Left kidney (tissue), 2 donors: ENCODE results near the gene LMNB1. TPM values are rescaled to one million over a fixed set of nuclear protein-coding genes. Genes with fewer than 3 reads are reported as not detected.
"Not testable (repeated sequence)": the region's sequence is repeated elsewhere in the genome, so short reads cannot be mapped to it uniquely, and the experiment has no call there.

Experiments
- DNase-seq: peaks from one replicate; pipeline ENCODE4 v3.0.0-alpha.2; 2013
- polyA plus RNA-seq: library from polyadenylated mRNA; unstranded; fragments of 120-200 nt; gene quantifications from one replicate; pipeline ENCODE4 v1.2.1, GENCODE V29; 2013; ENCODE audit not compliant: insufficient read length

LMNB1 gene
- polyA plus RNA-seq, 1 donor = 165 TPM

DNA sequence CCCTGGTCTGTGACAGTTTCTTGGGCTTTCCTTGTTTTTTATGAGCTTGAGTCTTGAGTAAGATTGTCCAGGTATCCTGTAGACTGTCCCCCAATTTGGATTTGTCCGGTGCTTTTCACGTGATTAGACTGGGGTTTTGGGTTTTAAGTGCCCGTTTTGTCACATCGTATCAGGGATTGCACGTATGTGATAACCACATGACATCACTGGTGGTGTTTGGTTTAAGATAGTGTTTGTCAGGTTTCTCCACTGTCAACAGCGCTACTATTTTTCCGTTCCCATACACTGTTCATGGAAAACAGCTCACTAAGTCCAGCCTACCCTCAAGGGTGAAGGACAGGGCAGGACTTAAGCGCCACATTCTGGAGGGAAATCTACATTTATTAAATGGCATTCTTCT lies 39.7 kb downstream of the LMNB1 start:
- DNase-seq = no peak

GRCh38 chr5:126818736-126819135 lies 41.8 kb downstream of the LMNB1 start:
- DNase-seq = no peak

- DNase-seq = no peak
These were observed 42.3 kb downstream of the LMNB1 start for GRCh38 chr5:126819253-126819652.

- DNase-seq = no peak
These were observed 49.8 kb downstream of the LMNB1 start for GRCh38 chr5:126826619-126827215.

- no peak for DNase-seq
These were observed 52.2 kb downstream of the LMNB1 start for GRCh38 chr5:126829098-126829497.

DNA sequence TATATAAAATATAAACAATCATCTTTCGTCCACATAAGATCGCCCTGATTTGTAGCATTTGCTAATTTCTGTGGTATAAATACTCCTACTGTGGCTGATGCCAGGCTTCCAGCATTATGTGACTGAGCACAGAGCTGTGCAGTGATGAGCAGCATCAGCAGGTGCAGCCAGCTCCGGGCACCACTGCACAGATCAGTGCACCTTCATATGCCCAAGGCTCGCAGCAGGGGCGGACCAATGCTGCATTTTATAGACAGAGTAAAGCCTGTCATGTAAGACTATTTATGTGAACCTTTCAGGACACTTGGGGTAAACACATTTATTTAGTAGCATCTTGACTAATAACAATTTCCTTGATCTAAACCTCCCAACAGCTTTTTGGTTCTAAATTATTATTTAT lies 53.1 kb downstream of the LMNB1 start:
- DNase-seq = no peak

GRCh38 chr5:126831156-126831555 lies 54.2 kb downstream of the LMNB1 start:
- no peak for DNase-seq

GRCh38 chr5:126836778-126837177 lies 59.8 kb downstream of the LMNB1 start:
- DNase-seq = no peak

DNA sequence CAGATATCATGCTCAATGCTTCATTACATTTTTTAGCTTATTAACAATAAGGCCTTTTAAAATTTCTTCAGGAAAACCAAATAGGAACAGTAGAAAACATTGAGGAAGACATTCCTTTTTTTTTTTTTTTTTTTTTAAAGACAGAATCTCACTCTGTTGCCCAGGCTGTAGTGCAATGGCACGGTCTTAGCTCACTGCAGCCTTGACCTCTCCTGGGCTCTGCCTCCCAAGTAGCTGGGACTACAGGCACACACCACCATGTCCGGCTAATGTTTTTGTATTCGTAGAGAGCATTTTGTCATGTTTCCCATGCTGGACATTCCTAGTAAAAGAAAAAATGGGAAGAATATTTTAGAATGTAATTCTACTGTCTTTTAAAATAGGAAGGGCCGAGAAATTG lies 60.3 kb downstream of the LMNB1 start:
- DNase-seq = no peak

DNA sequence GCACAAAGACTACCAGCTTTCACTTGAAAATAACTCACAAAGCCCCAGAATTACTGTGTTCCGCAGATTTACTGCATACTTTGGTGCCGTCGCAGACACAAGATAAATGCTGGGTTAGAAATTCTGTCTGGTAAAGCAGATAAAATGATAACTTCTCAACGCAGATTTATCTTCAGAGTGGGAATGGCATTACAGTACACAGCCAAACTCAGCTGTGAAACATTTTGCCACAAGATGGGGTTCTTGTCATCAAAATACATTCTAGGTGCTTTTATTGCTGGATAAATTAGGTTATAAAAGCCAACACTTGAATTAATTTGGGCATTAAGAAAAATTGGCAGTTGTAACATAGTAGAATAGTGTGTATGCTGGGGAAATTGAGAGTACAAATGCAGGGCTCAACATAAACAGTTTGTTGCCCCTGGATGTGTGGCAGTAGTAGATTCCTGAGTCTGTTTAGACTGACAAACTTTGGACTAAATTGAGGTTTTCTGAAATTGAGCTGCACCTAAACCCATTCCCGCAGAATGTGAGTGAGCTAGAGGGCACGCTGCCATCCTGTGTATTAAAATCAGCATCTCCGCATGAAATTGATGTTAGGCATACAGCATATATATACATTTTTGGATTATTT lies 61.1 kb downstream of the LMNB1 start:
- DNase-seq = no peak

DNA sequence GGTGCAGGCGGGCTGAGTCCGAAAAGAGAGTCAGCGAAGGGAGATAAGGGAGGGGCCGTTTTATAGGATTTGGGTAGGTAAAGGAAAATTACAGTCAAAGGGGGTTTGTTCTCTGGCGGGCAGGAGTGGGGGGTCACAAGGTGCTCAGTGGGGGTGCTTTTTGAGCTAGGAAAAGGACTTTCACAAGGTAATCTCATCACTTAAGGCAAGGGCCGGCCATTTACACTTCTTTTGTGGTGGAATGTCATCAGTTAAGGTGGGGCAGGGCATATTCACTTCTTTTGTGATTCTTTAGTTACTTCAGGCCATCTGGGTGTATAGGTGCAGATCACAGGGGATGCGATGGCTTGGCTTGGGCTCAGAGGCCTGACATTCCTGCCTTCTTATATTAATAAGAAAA lies 62.5 kb downstream of the LMNB1 start:
- not testable (repeated sequence) for DNase-seq

- not testable (repeated sequence) for DNase-seq
These were observed 66.4 kb downstream of the LMNB1 start for GRCh38 chr5:126843375-126843774.

- DNase-seq = not testable (repeated sequence)
These were observed 68.6 kb downstream of the LMNB1 start for GRCh38 chr5:126845470-126846070.

GRCh38 chr5:126846344-126846743 lies 69.4 kb downstream of the LMNB1 start:
- DNase-seq = no peak

- no peak for DNase-seq
These were observed 70.0 kb downstream of the LMNB1 start for GRCh38 chr5:126846744-126847455.

DNA sequence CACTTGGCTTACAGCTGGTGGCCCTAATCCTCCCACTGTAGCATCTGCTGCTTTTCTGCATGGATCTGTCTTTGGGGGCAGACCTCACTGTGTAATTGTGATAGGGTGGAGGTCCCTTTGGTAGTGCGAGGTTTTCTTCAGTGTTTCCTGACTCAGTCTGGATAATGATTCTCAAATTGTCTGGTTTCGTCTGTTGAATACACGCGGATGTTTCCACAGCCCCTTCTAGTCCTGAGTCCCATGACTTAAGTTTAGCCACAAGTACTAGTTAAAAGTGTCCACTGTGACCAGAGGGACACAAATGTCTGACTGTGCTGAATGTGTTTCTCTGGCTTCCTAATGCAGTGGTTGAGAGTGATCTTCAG lies 70.5 kb downstream of the LMNB1 start:
- DNase-seq = no peak

DNA sequence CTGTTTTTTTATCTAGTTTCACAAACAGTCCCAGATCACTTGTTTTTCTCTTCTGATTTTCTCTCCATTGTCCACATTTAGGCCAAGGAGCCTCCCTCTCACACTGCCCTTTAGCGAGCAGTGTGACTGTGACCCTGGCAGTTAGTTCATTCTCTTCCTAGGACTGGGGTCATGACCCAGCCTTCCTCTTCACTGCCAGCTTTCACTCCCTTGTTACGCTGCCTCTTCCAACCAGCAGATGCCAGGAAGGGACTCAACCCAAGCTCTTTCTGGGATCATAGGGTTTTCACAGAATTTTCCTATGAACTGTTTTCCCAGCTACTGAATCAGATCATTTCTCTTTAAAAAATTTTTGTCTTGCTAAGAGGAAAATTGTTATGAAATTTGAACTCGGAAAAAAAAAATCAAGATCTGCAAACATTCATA lies 70.9 kb downstream of the LMNB1 start:
- DNase-seq = no peak

GRCh38 chr5:126848253-126848652 lies 71.3 kb downstream of the LMNB1 start:
- DNase-seq = no peak

- no peak for DNase-seq
These were observed 72.3 kb downstream of the LMNB1 start for GRCh38 chr5:126849101-126849678.

DNA sequence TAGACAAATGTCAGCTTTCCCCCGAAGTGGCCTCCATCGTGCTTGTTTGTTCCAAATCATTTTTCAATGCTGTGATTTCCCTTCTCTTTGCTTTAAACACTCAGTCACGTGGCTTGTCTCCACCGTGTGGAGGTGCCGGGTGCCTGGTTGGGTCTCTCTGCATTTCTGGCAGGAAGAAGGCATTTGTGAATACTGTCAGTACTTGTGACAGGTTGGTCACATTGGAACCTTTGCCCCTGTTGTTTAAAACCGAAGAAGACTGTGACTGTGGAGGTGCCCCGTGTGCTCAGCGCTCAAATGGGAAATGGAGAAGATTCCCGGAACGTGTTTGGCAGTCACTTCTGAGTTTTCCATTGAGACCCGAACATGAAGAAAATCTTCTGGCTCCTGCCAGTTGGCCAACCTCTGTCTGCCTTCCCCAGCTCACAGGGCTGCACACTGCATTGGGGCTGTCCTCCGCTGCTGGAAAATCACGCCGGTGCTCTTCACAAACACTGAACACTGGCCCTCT lies 74.6 kb downstream of the LMNB1 start:
- no peak for DNase-seq

DNA sequence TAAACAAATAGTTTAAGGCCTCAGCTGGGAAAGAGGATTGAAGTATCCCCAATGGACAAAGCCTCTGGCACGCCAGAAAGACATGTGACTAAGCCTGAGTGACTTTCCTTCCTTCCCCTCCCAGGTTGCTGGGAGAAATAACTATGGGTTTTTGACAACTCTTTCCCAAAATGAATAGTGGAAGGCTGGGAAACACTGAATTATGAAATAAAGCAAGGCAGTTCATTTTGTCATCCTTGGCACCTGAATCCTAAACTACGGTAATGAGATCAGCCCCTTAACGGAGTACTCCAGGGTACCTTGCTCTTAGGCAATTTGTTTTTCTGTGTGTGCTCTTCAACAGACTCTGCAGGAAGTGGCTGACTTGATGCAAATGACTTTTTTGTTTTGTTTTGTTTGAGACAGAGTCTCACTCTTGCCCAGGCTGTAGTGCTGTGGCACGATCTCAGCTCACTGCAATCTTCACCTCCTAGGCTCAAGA lies 75.2 kb downstream of the LMNB1 start:
- no peak for DNase-seq

DNA sequence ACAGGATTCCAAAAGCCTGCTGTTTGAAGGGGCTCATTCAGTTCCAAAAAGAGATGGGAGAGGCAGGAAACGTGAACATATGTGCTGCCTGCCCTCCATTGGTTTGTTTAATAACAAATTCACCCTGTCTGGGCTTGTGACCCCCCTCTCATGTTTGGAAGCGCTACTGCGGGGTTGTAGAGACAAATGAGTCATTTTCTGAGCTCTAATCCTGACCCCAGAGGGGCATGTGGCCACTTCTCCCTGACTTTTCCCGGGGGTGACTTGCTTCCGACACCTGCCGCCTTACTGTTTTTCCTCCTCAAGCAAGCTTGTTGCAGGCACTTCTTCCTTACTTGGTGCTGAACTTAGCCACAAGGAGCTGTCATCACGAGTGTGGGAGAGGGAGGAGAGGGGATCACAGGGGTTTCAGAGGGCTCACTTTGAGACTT lies 75.9 kb downstream of the LMNB1 start:
- no peak for DNase-seq
